DND-41 (cell line): ENCODE results near the gene AFAP1L1.

Source experiments
- ATAC-seq: fragments of 200-7000 bp; cut with Tn5 transposase; 3 replicates; pipeline ENCODE4 v1.9.1; 2021; ENCODE audit warnings: low read depth; ENCODE audit not compliant: insufficient read depth
- DNase-seq: peaks from one replicate; pipeline ENCODE4 v3.0.0-alpha.2; 2020
- H2AFZ ChIP-seq: 2 replicates; pipeline ENCODE4 v1.6.0; 2012; ENCODE audit warnings: low read depth, low read length
- H3K27ac ChIP-seq: 2 replicates; pipeline ENCODE4 v1.5.1; 2012; ENCODE audit warnings: low read length, inconsistent platforms
- H3K27me3 ChIP-seq: fragments of 200-600 bp; sonication (generic); 2 replicates; pipeline ENCODE4 v1.6.0; 2012; ENCODE audit warnings: low read length, mild to moderate bottlenecking, inconsistent platforms; ENCODE audit not compliant: insufficient read depth, poor library complexity
- H3K36me3 ChIP-seq: 2 replicates; pipeline ENCODE4 v1.5.1; 2012; ENCODE audit warnings: low read length, inconsistent platforms; ENCODE audit not compliant: insufficient read depth
- H3K4me1 ChIP-seq: 2 replicates; pipeline ENCODE4 v1.5.1; 2012; ENCODE audit warnings: mild to moderate bottlenecking, low read length; ENCODE audit not compliant: insufficient read depth
- H3K4me2 ChIP-seq: 2 replicates; pipeline ENCODE4 v1.6.0; 2012; ENCODE audit warnings: mild to moderate bottlenecking, moderate library complexity, low read length, inconsistent platforms; ENCODE audit not compliant: insufficient read depth
- H3K4me3 ChIP-seq, 2 experiments: fragments of 200-600 bp in 1 of 2; shearing (Covaris generic) in 1 of 2; 2 replicates each; pipeline ENCODE4 v1.5.1; 2012 to 2016; ENCODE audit warnings: inconsistent platforms in 2 of 2, low read length in 2 of 2, mild to moderate bottlenecking in 2 of 2, low read depth in 1 of 2, moderate library complexity in 1 of 2
- H3K79me2 ChIP-seq: 2 replicates; pipeline ENCODE4 v1.6.0; 2012; ENCODE audit warnings: low read length, inconsistent platforms; ENCODE audit not compliant: insufficient read depth
- H3K9ac ChIP-seq: 2 replicates; pipeline ENCODE4 v1.6.0; 2012; ENCODE audit warnings: low read depth, mild to moderate bottlenecking, inconsistent platforms, low read length, moderate library complexity
- H3K9me3 ChIP-seq: 2 replicates; pipeline ENCODE4 v1.5.1; 2012; ENCODE audit warnings: low read length, moderate library complexity, mild to moderate bottlenecking, inconsistent platforms; ENCODE audit not compliant: insufficient read depth, severe bottlenecking
- H4K20me1 ChIP-seq: 2 replicates; pipeline ENCODE4 v1.6.0; 2012; ENCODE audit warnings: low read length; ENCODE audit not compliant: insufficient read depth
- CTCF ChIP-seq: IDR thresholded peaks from 2 replicates; pipeline ENCODE4 v1.5.1; 2012; ENCODE audit warnings: borderline replicate concordance, low read length, moderate library complexity, mild to moderate bottlenecking; ENCODE audit not compliant: poor library complexity, severe bottlenecking; ENCODE audit errors: extremely low read depth
- EZH2 ChIP-seq: IDR thresholded peaks from 3 replicates; pipeline ENCODE4 v1.6.1; 2012; ENCODE audit warnings: borderline replicate concordance, low read depth, mild to moderate bottlenecking, moderate library complexity, low read length, inconsistent platforms; ENCODE audit not compliant: severe bottlenecking

Gene AFAP1L1

GRCh38 chr5:149381261-149381985, 109.8 kb downstream of the AFAP1L1 start:
- no peak overlapping the region for H3K9ac ChIP-seq
- no peak for TF ChIP-seq EZH2

GRCh38 chr5:149381986-149382338, 110.3 kb downstream of the AFAP1L1 start:
- no peaks in the 10 kb centered on the region for H3K79me2 ChIP-seq
- no peaks in the 10 kb centered on the region for H3K9me3 ChIP-seq
- no peak overlapping the region for H2AFZ ChIP-seq
- DNase-seq = peak; percentile 63
- TF ChIP-seq EZH2 (no peak), CTCF (peak; percentile 89)
- no peaks in the 10 kb centered on the region for H3K27me3 ChIP-seq
- no peak overlapping the region for H3K4me3 ChIP-seq
- no peak overlapping the region for H3K9ac ChIP-seq
- peak; percentile 94 for ATAC-seq
- H3K36me3 ChIP-seq = no peaks in the 10 kb centered on the region
- H3K4me1 ChIP-seq = no peaks in the 10 kb centered on the region
- no peak overlapping the region for H3K4me2 ChIP-seq
- no peaks in the 10 kb centered on the region for H4K20me1 ChIP-seq
- no peak overlapping the region for H3K27ac ChIP-seq

More at GRCh38 chr5:149381261-149381985, 109.8 kb downstream of the AFAP1L1 start:
- ATAC-seq = peak; percentile 41; the same call in 2 of the 3 replicates
- Histone ChIP-seq H4K20me1 (no peaks in the 10 kb centered on the region), H3K4me1 (no peaks in the 10 kb centered on the region), H3K9me3 (no peaks in the 10 kb centered on the region), H3K36me3 (no peaks in the 10 kb centered on the region), H3K27ac (no peak overlapping the region), H3K79me2 (no peaks in the 10 kb centered on the region), H3K27me3 (no peaks in the 10 kb centered on the region), H3K4me2 (no peak overlapping the region), H3K4me3 (no peak overlapping the region), H2AFZ (no peak overlapping the region)
- DNase-seq = no peak

GRCh38 chr5:149382517-149383220, 111.0 kb downstream of the AFAP1L1 start:
- Histone ChIP-seq H2AFZ (no peak overlapping the region), H3K36me3 (no peaks in the 10 kb centered on the region), H3K79me2 (no peaks in the 10 kb centered on the region), H3K27ac (no peak overlapping the region), H3K4me1 (no peaks in the 10 kb centered on the region), H3K4me3 (no peak overlapping the region), H3K9me3 (no peaks in the 10 kb centered on the region), H4K20me1 (no peaks in the 10 kb centered on the region), H3K9ac (no peak overlapping the region), H3K4me2 (no peak overlapping the region), H3K27me3 (no peaks in the 10 kb centered on the region)
- ATAC-seq = no peak
- TF ChIP-seq EZH2 (no peak), CTCF (no peak)
- DNase-seq = no peak

GRCh38 chr5:149383399-149383798, 111.7 kb downstream of the AFAP1L1 start:
- Histone ChIP-seq H3K9me3 (no peaks in the 10 kb centered on the region), H3K27ac (no peak overlapping the region), H2AFZ (no peak overlapping the region), H3K79me2 (no peaks in the 10 kb centered on the region), H3K4me1 (no peaks in the 10 kb centered on the region), H3K4me2 (no peak overlapping the region), H3K4me3 (no peak overlapping the region), H4K20me1 (no peaks in the 10 kb centered on the region), H3K27me3 (peaks cover 2% of the 10 kb centered on the region), H3K36me3 (no peaks in the 10 kb centered on the region), H3K9ac (no peak overlapping the region)
- no peak for ATAC-seq
- no peak for DNase-seq
- TF ChIP-seq CTCF = no peak
- TF ChIP-seq EZH2 = no peak
